Testis (tissue), 2 donors: ENCODE results near the gene SELENOS.

ENCODE experiments used
- POLR2A ChIP-seq: fragments of 450-650 bp; IDR thresholded peaks from one replicate; pipeline ENCODE4 v1.6.1; 2017; ENCODE audit warnings: antibody characterized with exemption, mild to moderate bottlenecking, moderate library complexity
- TF ChIP-seq, protein P1 (sequence below), 3 experiments: fragments of 450-650 bp in 2 of 3; fragments of 200-600 bp in 1 of 3; sonication (generic) in 1 of 3; IDR thresholded peaks; one replicate each; pipeline ENCODE4 v1.5.1; 2016 to 2019; ENCODE audit warnings: antibody characterized with exemption in 3 of 3, mild to moderate bottlenecking in 2 of 3, moderate library complexity in 1 of 3

DNA sequence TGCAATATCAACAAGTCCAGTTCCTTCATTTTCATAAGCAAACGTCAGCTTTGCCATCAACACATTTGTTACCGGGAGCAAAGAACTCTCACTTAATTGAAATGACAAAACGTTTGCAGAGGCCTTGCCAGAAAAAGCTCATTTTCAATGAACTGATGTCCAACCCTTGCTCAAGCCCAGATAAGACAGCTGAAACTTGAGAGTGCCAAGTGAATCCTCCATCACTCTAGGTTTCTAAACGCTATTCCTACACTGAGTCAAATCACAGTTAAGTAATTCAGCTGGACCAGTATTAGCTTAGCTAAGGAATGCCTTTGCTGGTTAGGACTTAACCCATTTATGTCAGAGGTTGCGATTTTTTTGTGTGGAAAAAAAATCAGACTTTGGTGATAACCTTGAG lies 36.9 kb downstream of the SELENOS start:
- TF ChIP-seq, protein P1, sequence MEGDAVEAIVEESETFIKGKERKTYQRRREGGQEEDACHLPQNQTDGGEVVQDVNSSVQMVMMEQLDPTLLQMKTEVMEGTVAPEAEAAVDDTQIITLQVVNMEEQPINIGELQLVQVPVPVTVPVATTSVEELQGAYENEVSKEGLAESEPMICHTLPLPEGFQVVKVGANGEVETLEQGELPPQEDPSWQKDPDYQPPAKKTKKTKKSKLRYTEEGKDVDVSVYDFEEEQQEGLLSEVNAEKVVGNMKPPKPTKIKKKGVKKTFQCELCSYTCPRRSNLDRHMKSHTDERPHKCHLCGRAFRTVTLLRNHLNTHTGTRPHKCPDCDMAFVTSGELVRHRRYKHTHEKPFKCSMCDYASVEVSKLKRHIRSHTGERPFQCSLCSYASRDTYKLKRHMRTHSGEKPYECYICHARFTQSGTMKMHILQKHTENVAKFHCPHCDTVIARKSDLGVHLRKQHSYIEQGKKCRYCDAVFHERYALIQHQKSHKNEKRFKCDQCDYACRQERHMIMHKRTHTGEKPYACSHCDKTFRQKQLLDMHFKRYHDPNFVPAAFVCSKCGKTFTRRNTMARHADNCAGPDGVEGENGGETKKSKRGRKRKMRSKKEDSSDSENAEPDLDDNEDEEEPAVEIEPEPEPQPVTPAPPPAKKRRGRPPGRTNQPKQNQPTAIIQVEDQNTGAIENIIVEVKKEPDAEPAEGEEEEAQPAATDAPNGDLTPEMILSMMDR (IDR thresholded peaks at IDR 0.05): no peak
- no peak for TF ChIP-seq POLR2A
